ENCODE measurements around the gene PMEPA1. TPM values are rescaled to one million over a fixed set of nuclear protein-coding genes. Genes with fewer than 3 reads are reported as not detected.
A peak's percentile ranks its signal among the peaks of the same experiment; 100 is the strongest.

PMEPA1 gene
- total RNA-seq, 1 donor from 2014 or later = 34.8 TPM

DNA sequence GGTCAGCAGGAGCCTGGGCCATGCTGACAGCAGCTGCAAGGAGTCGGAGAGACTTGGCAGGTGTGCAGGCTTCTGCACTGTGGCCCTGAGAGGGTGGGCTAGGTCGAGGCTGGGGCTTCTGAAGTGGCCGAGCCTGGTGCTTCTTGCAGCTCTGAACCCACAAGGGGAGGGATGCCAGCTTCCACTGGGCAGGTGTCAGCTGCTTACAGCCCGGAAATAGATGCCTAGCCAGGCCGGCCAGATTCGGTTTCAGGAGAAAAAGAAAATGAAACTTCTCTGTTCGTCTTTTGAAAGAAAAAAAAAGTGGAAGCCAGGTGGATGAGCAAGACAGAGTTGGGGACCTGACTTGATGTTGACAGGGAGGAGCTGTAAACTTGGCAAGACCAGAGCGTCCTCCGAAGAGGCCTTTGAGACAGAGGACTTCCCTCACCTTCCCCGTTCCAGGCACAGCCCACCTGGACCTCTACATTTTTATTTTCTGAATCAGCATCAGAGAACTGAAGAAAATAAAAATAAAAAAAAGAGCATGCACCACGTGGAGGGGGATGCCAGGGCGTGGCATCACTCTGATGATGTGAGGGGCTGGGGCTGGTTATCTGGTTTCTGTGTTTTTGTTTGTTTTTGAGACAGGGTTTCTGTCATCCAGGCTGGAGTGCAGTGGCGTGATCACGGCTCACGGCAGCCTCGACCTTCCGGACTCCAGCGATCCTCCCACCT, 89.4 kb downstream of the PMEPA1 start, which contains the start of gene ZBP1:
TSS of gene ZBP1 (minus strand) at position 153 of the 717 bp plus-strand sequence. CDS start at position 22, 131 bp downstream.
- intact Hi-C loops (cut with DNase I) = loop anchor here (10.0 kb wide), 1 partner anchor 554 kb away; no protein-coding TSS in a partner anchor
- no peak for DNase-seq (ENCODE audit: low spot score)

DNA sequence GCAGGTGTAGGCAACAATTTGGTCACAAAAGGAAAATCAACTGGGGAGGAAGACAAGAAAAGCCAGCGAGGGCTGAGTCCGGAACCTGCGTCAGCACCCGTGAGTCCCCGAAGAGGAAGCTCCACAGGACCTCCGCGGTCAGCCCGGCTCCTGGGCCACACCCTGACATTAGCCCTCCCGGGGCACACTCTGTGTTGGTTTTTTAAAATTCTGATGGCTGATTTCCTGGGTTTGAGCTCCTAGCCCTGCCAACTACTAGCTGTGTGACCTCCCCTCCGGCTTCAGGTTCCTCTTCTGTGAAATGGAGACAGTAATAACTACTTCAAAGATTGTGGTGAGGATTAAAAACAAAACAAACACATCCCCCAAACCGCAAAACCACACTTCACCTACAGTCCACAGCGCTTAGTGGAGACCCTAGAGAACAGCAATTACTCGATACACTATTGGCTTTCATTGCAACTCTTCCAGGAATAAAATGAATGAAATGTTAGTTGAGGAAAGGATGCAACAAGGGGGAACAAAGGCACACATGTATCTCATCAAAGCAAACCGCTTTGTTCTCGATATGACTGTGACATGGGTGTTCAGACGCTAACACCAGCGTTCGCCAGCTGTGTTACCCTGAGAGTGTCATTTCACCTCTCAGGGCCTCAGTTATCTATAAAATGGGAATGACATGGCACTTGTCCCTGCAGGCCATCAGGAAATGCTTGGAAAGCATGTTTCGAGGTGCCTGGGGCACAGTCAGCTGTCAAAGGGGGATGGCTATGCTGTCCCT, 90.6 kb downstream of the PMEPA1 start:
- peak; percentile 91 for DNase-seq (ENCODE audit: low spot score)
- intact Hi-C loops (cut with DNase I) = no loop called here

DNA sequence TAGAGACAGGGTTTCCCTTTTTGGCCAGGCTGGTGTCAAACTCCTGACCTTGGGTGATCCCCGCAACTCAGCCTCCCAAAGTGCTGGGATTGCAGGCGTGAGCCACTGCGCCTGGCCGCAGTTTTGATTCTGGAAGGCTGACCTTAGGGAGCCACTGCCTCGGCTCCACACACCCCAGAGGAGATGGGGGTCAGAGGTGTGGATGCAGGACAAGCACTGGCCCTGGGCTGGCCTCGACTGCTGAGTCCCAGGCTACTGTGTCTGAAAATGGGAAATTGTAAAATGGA, 91.1 kb downstream of the PMEPA1 start:
- no peak for DNase-seq (ENCODE audit: low spot score)
- intact Hi-C loops (cut with DNase I) = no loop called here

DNA sequence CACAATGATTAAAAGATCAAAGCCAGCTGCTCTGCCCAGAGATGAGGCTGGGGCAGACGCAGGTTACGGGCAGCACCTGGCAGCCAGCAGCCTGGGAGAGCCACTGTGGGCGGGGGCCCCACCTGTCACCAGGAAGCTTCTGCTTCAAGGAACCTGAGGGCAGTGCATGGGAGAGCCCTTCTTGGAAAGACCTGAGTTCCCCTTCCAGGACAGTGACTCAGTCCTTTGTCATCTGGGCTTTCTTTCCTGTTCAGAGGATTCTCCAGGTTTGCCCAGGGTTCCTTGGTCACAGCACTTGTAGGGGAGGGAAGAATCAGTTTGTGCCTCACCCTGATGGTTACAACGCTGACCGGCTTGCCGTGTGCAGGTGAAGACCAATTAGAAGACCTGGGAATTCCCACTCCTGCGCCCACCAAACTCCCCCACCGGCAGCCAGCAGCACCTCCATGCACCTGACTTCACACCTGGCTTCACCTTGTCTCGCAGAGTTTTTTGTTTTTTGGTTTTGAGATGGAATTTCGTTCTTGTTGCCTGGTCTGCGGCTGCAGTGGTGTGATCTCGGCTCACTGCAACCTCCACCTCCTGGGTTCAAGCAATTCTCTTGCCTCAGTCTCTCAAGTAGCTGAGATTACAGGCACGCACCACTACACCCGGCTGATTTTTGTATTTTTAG, 91.6 kb downstream of the PMEPA1 start:
- no peak for DNase-seq (ENCODE audit: low spot score)
- intact Hi-C loops (cut with DNase I) = no loop called here

GRCh38 chr20:57617079-57617795, 92.6 kb downstream of the PMEPA1 start:
- no peak for DNase-seq (ENCODE audit: low spot score)
- intact Hi-C loops (cut with DNase I) = no loop called here

DNA sequence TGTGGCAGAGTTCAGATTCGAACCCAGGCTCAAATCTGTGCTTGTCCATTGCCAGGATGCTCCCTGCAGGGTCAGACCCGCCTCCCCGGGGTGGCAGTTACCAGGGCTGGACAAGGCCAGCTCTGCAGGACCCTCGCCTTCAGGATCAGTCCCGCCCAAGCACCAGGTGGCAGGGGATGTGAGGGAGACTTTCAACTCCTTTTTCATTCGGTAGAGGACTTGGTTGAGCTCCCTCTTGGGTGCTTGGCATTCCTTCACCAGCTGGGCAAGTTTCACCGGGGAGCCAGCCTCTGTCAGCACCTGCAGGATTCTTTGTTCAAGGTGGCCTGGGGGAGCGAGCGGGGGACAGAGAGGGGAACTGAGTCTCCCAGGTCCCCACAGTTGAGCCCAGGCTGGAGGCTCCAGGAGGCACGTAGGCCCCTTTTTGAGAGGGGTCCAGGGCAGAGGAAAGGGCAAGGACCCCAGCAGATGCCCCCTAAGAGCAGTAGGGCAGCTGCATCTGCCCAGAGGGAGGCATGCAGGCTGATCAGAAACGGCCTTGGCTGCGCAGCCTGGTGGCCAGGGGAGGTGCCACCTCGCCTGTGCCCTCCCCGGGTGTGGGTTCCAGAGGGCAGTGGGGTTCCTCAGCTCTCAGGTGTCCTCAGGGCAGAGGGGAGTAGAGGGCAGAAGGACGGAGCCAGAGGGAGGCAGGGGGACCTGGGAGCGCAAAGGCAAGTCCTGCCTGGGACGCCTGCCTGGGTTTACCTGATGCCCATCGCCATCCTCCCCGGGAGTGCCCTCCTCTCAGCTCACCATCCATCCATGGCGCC, 93.5 kb downstream of the PMEPA1 start:
- DNase-seq (ENCODE audit: low spot score) = no peak
- intact Hi-C loops (cut with DNase I) = no loop called here

- DNase-seq (ENCODE audit: low spot score) = no peak
- intact Hi-C loops (cut with DNase I) = no loop called here
Measured at GRCh38 chr20:57615445-57615811, 94.4 kb downstream of the PMEPA1 start.

DNA sequence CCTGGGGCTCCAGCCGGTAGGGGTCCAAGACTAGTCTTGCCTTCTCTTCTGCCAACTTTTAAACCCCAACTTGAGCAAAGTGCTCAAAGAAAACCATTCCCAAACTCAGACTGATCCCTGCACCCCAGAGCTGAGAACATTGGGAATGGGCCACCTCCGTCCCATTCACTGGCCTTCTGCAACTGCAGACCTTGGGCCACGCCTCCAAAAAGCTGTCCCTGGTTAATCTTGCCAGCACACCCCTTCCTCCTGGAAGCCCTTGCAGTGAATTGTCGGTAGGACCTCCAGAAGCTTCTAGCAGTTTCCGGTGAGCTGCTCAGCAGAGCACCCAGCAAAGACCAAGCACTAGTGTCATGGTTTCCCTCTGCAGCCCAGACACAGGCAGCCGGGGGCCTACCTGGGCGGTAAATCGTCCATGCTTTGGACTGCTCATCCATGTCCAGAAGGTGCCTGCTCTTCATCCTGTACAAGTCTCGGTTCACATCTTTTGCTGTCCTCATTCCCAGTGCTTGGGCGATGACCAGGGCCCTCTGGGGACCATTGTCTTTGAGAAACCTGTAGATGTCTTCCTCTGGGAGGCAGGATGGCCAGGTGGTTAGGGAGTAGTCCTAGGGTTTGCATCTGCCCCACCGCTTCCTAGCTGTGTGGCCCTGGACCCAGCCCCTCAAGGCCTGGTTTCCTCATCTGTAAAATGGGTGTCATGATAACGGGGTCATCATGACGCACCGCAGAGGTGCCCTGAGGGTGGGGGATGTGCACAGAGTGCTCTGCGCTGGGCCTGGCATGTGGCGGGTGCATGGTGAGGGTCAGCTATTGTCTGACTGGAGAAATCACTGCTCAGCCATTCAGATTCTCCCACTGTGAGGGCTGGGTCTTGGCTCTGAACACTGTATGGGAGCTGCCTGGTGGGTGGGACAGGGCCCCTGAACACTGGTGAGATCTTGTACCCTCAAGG, 95.0 kb downstream of the PMEPA1 start:
- peak; percentile 64 for DNase-seq (ENCODE audit: low spot score)
- intact Hi-C loops (cut with DNase I) = no loop called here

GRCh38 chr20:57613481-57613921, 96.3 kb downstream of the PMEPA1 start:
- DNase-seq (ENCODE audit: low spot score) = peak; percentile 65
- intact Hi-C loops (cut with DNase I) = no loop called here

DNA sequence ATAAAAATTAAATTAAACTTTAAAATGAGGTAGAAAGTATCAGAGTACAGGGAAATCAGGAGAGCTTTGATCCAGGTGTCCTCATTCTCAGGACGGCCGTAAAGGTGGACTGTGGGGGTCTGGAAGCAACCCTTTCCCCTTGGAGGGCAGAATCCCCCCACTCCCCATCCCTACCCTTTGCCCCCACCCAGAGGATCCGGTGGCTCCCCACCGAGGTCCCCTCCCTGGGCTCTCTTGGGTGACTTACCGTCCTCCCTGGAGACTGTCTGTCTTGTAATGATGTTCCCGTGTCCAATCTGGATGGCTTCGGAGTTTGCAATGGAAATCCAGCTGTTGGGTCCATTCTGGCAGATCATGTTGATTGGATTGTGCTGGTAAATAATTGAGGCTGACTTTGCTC, 96.9 kb downstream of the PMEPA1 start:
- peak; percentile 47 for DNase-seq (ENCODE audit: low spot score)
- intact Hi-C loops (cut with DNase I) = no loop called here

DNA sequence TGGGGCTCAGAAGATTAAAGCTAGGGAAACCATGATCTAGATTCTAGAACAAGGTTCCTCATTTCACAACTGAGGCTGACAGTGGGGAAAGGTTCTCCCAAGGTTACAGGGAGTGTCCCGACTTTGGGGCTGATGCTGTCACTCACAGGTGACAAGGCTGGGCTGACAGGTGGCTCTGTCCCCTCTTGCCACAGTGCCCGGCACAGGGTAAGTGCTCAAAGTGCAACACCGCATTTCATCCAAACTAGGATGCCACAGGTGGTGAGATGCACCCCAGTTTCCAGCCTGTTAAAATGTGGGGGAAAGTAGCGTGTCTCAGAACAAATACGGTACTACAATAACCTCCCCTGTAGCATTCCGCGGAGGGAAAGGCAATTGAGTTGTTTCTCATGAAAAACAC, 97.4 kb downstream of the PMEPA1 start:
- intact Hi-C loops (cut with DNase I) = no loop called here
- DNase-seq (ENCODE audit: low spot score) = no peak

- intact Hi-C loops (cut with DNase I) = no loop called here
- peak; percentile 36 for DNase-seq (ENCODE audit: low spot score)
Measured at GRCh38 chr20:57611586-57612311, 98.1 kb downstream of the PMEPA1 start.

- peak; percentile 63 for DNase-seq (ENCODE audit: low spot score)
- intact Hi-C loops (cut with DNase I) = no loop called here
Measured at GRCh38 chr20:57610261-57610952, 99.4 kb downstream of the PMEPA1 start.

- intact Hi-C loops (cut with DNase I) = no loop called here
Measured at GRCh38 chr20:57609842-57610167, 100.0 kb downstream of the PMEPA1 start.

DNA sequence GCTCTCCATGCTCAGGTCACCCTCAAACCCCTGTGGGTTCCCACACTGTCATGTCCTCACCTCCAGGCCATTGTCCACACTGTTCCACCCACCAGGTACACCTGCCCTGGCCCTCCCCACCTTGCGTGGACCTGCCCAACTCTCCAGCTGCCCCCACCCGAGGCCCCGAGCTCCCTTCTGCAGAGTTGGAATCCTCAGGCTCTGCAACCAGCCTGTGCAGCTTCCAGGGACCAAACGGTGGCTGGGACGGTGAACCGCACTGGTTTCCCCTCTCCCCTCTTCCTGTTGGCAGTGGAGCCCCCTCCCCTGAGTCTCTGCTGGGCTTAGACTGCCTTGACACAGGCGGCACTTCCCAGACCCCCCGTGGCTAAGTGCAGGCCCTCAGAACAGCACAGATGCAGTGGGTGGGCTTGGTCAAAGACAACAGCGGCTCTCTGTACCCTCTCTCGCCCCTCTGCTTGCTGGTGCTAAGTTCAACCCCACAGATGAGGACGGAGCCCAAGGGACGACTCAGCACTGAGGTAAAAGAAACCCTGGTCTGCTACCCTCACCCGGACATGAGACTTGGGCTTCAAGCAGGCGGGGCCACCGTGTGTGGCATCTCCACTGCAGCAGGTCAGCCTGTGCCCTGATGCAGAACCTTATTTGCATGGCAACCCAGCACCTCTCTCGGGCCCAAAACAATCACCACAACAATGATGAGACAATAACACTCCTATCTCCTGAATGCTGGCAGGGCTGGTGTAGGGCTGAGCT, 100.6 kb downstream of the PMEPA1 start:
- intact Hi-C loops (cut with DNase I) = no loop called here
- DNase-seq (ENCODE audit: low spot score) = peak; percentile 63

More at GRCh38 chr20:57609842-57610167, 100.0 kb downstream of the PMEPA1 start:
- peak; percentile 54 for DNase-seq (ENCODE audit: low spot score)

- intact Hi-C loops (cut with DNase I) = no loop called here
- DNase-seq (ENCODE audit: low spot score) = peak; percentile 43
Measured at GRCh38 chr20:57608516-57608915, 101.3 kb downstream of the PMEPA1 start.

Measured in cardiac septum (tissue), 1 donor.